NK-92 treated with Interleukin-12 subunit alpha and Interleukin-12 subunit beta, amount 100 ng/mL, for 24 hours (cell line): ENCODE results near the gene CSGALNACT2.
A peak's percentile ranks its signal among the peaks of the same experiment; 100 is the strongest.

ENCODE experiments used
- DNase-seq: peaks from one replicate; lab custom pipeline; 2025; lab: John Stamatoyannopoulos, UW

Gene CSGALNACT2

GRCh38 chr10:43124574-43125273 is 13.5 kb upstream of the CSGALNACT2 start:
- no peak for DNase-seq

- DNase-seq: no peak
Observed at GRCh38 chr10:43125274-43125845, 12.9 kb upstream of the CSGALNACT2 start.

DNA sequence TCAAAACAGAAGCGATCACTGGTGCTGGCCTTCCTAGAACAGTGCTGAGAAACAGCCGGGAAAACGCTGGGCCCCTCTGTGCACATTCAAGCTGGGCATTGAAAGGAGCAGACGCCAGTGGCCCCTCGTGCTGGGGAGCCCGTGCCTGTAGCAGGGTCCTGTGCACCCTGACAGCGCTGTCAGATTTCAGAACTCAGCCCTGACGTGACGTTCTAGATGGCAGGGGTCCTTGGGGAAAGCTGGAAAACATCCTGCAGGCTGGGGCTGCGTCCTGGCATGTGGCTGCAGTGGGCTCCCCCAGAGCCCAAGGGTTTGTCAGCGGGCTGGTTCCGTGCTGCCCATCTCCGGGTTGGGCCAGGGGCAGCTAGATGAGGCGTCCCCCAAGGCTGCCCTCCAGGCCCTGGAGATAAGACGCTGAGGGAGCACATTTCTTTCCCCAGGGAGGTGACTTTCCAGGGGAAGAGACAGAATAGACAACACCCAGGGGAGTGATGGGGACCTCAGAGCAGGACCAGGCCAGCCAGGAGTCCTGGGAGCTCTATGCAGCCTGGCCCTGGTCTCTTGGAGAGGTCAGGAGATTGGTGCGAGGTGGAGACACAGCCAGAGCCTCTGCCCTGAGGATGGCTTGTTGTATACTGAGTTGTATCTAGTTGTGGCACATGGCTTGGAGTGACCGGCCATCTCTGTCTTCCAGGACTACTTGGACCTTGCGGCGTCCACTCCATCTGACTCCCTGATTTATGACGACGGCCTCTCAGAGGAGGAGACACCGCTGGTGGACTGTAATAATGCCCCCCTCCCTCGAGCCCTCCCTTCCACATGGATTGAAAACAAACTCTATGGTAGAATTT is 12.1 kb upstream of the CSGALNACT2 start:
- no peak for DNase-seq

GRCh38 chr10:43126759-43127424 is 11.4 kb upstream of the CSGALNACT2 start:
- no peak for DNase-seq

DNA sequence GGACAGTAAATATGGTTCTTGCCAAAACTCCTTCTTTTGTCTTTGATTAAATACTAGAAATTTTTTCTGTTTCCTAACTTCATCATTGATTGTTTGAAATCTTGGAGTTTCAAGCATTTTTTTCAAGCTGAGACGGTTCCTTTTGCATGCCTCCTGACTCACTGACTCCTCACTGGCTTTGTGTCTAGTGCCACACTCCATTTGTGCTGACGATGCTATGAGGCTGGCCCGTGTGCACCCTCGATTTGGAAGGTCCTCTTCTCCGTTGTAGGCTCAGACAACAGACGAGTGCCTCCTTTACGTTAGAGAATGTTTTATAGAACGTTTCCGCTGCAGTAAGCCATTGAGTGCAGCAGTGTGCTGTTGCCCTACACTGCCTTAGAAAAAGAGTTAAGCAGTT is 10.8 kb upstream of the CSGALNACT2 start:
- DNase-seq: no peak

DNA sequence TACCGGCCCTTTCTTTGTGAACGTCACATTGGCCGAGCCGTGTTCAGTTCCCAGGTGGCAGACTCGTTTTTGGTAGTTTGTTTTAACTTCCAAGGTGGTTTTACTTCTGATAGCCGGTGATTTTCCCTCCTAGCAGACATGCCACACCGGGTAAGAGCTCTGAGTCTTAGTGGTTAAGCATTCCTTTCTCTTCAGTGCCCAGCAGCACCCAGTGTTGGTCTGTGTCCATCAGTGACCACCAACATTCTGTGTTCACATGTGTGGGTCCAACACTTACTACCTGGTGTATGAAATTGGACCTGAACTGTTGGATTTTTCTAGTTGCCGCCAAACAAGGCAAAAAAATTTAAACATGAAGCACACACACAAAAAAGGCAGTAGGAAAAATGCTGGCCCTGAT is 9.9 kb upstream of the CSGALNACT2 start:
- DNase-seq: no peak

- peak; percentile 34 for DNase-seq
Observed at GRCh38 chr10:43128958-43129706, 9.1 kb upstream of the CSGALNACT2 start.

DNA sequence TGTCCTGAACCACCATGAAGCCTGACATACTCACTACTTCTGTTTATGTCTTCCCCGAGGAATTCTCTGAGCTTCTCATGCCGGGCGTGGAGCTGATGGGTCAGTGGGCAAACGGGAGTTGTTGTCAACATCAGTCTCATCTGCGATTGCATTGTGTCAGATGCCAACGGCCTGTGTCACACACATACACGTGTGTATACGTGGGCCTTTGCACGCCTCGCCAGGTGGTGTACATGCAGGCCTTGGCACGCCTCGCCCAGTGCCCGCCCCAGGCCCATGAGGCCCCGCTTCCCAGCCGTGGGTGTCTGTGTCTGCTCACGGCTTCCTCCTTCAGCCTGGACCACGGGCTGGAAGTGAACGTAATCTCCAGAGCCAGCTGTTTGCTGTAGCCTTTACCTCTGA is 7.5 kb upstream of the CSGALNACT2 start:
- no peak for DNase-seq

DNA sequence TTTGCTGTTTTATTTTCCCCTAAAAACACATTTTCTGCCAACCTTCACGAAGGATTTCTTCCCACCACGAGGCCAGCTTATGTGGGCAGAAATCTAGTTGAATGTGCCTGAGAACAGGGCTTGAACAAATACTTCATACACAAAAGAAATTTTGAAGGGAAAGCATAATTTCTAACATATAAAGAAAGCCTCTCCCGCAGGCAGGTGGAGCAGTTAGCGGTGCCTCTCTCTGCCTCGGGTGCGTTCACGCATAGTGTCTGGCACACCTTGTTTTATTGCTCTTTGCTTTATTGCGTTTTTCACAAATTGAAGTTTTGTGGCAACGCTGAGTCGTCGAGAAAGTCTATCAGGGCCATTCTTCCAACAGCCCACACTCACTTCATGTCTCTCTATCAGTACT is 7.0 kb upstream of the CSGALNACT2 start:
- no peak for DNase-seq

- DNase-seq: no peak
Observed at GRCh38 chr10:43131906-43132305, 6.3 kb upstream of the CSGALNACT2 start.

- DNase-seq: no peak
Observed at GRCh38 chr10:43132867-43133787, 5.1 kb upstream of the CSGALNACT2 start.

DNA sequence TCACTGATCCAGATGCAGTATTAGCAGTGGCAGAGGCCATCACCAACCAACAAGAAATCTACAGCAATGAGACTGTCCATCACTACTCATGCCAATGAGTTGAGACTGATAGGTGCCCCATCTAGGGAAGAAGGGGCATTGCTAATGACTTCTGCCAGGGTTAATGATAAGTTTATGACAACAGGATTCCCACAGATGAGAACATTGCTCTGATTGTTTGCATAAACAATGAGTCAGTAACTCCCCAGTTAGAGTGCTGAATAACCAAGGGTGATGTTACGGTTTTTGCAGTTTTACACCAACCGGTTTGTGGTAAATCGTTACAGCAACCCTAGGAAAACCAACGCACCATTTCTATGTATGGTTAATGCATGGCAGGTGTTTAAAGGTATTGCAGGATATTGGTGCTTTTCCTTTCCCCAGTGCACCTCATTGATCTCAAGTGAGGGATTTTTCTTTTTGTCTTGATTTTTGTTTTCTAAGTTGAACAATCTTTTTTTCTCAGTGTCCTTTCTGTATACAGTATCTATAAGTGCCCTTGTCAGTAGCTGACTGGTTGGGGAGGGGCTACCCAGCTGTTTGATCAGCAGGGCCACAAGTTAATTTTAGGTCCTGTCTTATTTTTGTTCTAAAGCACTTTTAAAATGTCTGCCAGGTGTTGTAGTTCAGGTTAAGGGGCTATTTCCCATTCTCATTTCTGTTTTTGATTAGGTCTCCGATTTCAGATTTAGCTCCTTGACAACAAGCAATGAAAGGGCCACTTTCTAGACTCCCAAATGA is 3.9 kb upstream of the CSGALNACT2 start:
- DNase-seq: no peak

DNA sequence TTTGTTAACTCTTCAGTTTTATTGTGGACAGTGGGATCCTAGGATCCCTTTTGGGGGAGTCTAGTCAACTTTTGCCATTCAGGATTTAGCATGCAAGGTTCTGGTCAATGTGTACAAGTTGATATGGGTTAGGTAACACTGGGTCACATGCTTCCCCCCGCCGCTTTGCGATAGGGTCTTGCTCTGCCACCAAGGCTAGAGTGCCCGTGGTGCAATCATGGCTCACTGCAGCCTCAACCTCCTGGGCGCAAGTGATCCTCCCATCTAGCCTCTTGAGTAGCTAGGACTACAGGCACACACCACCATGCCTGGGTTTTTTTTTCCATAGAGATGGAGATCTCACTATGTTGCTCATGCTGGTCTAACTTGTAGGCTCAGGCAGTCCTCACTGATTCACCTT is 3.2 kb upstream of the CSGALNACT2 start:
- no peak for DNase-seq

DNA sequence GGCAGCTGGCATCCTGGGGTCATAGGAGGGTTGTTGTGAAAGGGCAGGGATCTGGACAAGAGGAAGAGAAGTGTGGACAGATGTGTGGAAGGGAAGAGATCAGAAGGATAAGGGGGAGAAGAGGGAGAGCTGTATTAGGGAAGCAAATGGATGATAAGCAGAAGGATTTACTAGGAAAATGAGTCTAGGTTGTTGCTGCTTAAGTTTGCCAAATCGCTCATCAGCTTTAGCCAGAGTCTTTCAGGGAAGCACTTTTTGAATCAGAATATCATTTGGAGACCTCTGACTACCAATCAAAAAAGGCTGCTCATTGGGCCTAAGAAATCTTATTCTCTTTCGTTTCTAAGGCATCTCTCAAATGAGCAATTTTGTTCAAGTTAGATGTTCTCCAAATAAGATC is 2.6 kb upstream of the CSGALNACT2 start:
- DNase-seq: no peak

DNA sequence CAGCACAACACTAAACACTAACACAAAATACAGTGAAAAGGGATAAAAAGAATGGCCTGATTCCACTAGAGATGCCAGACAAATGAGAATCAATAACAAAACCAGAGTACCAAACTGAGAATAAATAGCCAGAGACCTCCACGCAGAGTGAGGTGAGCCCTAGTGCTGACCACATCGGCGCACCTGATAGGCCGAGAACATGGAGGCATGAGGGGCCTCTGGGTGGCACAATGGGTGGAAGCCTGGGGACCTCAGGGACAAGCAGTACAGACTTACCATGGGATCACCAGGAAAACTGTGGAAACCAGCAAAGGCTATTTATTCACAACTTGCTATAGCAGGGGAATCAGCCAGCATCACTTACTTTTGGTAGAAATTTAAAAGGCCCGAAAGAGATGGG is 1.8 kb upstream of the CSGALNACT2 start:
- DNase-seq: no peak

- DNase-seq: no peak
Observed at GRCh38 chr10:43136995-43137716, 1.1 kb upstream of the CSGALNACT2 start.

GRCh38 chr10:43137717-43138020 is 576 bp upstream of the CSGALNACT2 start:
- no peak for DNase-seq

- DNase-seq: peak; percentile 62
Observed at GRCh38 chr10:43138757-43139241, 554 bp downstream of the CSGALNACT2 start.

DNA sequence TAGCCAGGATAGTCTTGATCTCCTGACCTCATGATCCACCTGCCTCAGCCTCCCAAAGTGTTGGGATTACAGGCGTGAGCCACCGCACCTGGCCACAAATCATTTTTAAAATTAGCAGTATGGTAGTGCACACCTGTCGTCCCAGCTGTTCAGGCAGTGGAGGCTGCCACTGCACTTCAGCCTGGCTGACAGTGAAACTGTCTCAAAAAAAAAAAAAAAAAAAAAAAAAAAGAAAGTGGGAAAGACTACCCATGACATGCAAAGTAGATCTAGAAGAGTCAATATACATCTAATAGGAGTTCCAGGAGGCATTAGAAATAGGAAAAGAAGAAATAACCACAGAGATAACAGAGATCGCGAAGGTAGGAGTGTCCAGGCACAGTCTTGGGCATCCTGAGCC is 3.2 kb downstream of the CSGALNACT2 start:
- DNase-seq: no peak
